Femur (tissue), 1 donor: Measurements from ENCODE around the gene CELSR1.
A peak's percentile ranks its signal among the peaks of the same experiment; 100 is the strongest.

Source experiments
- DNase-seq: peaks from one replicate; pipeline ENCODE4 v3.0.0-alpha.2; 2017

Gene CELSR1, protein sequence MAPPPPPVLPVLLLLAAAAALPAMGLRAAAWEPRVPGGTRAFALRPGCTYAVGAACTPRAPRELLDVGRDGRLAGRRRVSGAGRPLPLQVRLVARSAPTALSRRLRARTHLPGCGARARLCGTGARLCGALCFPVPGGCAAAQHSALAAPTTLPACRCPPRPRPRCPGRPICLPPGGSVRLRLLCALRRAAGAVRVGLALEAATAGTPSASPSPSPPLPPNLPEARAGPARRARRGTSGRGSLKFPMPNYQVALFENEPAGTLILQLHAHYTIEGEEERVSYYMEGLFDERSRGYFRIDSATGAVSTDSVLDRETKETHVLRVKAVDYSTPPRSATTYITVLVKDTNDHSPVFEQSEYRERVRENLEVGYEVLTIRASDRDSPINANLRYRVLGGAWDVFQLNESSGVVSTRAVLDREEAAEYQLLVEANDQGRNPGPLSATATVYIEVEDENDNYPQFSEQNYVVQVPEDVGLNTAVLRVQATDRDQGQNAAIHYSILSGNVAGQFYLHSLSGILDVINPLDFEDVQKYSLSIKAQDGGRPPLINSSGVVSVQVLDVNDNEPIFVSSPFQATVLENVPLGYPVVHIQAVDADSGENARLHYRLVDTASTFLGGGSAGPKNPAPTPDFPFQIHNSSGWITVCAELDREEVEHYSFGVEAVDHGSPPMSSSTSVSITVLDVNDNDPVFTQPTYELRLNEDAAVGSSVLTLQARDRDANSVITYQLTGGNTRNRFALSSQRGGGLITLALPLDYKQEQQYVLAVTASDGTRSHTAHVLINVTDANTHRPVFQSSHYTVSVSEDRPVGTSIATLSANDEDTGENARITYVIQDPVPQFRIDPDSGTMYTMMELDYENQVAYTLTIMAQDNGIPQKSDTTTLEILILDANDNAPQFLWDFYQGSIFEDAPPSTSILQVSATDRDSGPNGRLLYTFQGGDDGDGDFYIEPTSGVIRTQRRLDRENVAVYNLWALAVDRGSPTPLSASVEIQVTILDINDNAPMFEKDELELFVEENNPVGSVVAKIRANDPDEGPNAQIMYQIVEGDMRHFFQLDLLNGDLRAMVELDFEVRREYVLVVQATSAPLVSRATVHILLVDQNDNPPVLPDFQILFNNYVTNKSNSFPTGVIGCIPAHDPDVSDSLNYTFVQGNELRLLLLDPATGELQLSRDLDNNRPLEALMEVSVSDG (N-terminal part only)

DNA sequence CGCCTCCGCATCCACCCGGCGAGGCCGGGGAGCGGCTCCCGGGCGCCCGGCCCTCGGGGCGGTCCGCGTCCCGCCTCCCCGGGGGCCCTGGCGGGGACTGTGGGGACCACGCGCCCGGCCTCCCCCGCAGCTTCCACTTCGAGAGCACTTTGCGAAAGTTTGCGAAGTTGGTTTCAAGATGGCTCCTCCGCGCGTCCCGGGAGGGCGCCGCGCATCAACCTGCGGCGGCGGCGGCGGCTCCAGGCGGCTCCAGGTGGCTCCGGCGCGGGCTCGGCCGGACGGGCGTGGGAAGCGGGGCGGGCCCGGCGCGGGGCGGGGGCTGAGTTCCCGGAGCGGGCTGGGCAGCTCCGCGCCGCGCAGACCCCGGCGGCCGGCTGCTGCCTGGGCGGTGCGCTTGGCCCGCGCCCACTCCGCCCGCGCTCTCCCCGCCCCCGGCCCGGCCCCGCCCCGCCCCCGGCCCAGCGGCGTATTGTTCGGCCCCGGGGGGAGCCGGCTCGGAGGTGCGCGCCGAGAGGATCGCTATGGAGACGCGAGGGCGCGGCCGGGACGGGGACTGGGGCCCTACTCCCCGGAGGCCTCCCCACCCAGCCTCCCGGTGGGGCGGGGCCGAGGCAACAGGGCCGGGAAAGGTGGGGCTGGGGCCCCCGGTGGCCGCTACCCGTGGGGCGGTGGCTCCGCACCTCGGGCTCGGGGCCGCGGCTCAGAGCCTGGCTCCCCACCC, at the start of gene CELSR1:
Gene CELSR1 (minus strand): TSS at position 396 of the 721 bp plus-strand sequence. CDS start 450 bp downstream, outside the sequence.
- DNase-seq, result peak; percentile 50

DNA sequence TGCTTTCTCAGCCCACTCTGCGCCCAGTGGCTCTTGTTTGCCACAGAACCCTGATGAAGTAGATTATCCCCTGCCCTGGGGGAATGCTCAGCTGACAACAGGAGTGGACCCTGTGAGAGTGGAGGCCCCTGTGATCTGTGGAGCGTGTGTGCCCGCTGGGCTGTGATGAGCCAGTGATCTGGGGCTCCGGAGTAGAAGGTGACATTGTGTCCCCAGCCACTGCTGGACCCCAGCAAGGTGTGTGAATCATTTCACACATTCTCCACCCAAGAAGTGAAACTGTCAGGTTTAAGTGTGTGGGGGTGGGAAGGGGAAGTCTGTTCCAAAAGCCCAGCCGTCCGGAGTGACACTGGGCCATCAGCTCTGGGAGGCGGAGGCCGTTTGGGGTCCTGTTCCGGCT, 49.6 kb upstream of the CELSR1 start:
- peak; percentile 24 for DNase-seq

DNA sequence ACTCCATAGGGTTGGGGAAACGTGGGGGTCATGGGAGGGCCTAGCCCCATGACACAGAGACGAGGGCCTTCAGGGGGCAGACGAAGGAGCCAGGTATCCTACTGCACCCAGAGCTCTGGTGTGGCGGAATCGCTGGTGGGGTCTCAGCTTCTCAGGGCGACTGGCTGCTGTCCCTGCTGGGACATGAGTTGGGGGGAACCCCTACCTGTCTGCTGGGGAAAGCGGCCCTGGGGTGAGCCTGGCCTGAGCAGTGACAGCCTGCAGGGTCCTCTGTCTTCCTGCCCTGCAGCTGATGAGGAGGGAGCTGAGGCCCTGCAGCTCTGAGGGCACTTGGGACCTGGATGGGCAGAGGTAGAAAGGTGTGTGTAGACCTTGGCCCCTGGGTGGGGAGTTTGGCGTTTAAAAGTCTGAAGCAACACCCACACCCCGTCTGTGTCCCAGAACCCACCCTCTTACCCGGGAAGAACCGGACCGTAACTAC, 49.2 kb upstream of the CELSR1 start:
- DNase-seq, result no peak

GRCh38 chr22:46586123-46586519, 48.7 kb upstream of the CELSR1 start:
- DNase-seq, result no peak

DNA sequence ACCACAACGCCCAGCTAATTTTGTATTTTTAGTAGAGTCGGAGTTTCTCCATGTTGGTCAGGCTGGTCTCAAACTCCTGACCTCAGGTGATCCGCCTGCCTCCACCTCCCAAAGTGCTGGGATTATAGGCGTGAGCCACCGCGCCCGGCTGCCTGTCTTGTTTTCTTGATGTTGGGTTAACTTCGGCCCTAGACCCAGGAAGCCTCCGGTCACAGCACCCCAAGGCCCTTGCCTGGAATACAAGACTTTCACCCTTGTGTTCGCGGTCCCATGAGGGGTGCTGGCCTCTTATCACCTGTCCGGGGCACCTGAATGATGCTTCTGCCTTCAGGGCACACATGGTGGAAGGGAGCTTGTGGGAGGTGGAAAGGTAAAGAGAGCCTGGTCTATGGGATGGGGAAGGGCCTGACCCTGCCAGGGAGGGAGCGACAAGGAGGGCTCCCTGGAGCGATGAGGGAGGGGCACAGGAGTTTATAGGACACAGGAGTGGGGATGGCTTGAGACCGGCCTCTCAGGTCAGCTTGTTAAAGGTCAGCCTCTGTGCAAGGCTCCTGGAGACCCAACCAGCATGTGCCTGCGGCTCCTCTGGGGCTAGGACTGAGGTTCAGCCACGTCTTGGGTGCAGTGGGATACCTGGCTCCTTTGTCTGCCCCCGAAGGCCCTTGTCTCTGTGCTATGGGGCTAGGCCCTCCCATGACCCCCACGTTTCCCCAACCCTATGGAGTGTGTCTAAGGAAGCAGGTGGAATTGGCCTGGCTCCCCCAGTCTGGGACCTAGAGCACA, 48.1 kb upstream of the CELSR1 start:
- DNase-seq, result no peak

GRCh38 chr22:46584081-46584921, 46.9 kb upstream of the CELSR1 start:
- no peak for DNase-seq

- DNase-seq, result no peak
These were observed 46.2 kb upstream of the CELSR1 start for GRCh38 chr22:46583571-46583970.

DNA sequence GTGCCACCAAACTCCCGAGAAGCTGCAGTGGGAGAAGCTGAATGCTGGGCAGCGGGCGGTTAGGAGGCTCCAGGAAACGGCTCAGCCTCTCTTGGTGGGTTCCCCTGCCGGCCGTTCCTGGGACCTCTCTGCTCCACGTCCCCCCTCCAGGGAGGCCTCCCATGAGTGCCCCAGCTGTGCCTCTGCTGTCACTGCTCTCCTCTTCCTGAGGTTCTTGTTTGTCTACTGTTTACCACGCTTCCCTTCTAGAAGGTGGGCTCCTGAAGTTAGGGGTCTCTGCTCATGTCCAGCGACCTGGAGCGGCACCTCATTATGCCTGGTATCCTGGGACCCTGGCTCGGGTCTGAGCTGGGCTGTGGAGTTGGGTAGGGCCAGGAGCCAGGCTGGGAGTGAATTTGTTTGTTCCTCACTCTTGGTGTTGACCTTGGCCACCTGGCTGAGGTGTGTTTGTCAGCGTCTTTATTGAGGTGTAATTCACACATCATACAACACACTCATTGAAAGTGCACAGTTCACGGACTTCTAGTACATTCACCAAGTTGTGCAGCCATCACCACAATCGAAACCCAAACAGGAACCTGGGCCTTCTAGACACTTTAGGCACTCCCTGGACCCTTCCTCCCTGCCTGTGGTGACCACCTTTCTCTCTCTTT, 45.0 kb upstream of the CELSR1 start:
- DNase-seq, result no peak

DNA sequence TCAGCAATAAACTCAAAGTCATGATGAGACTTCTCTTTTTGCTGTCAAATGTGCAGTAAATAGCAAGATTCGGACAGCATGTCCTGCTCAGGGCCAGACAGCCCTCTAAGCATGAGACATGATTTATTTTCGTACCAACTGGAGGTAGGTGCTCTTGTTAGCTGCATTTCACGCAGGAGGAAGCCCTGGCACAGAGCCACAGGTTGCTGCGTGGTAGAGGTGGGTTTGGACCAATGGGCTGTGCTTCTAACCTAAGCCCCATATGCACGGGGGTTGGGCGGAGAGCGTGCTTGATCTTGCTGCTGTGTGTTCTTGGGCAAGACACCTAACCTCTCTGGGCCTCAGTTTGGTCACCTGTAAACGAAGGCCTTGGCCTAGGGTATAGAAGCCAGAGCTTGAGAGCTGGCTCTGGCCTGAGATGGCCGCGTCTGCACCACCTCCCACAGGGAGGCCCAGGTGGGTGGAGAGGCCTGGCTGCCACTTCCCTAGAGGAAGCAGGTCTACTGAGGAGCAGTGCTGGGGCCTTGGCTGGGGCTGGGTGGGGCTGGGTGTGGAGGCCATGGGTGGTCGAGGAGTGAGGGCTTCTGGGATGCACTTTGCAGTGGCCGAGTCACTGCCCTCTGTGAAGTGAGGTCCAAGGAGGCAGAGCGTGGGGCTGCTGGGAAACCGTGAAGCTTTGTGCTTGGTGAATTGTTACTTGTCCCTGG, 44.3 kb upstream of the CELSR1 start:
- DNase-seq, result peak; percentile 19

- peak; percentile 30 for DNase-seq
These were observed 43.6 kb upstream of the CELSR1 start for GRCh38 chr22:46580940-46581537.

- peak; percentile 24 for DNase-seq
These were observed 42.5 kb upstream of the CELSR1 start for GRCh38 chr22:46579751-46580449.

DNA sequence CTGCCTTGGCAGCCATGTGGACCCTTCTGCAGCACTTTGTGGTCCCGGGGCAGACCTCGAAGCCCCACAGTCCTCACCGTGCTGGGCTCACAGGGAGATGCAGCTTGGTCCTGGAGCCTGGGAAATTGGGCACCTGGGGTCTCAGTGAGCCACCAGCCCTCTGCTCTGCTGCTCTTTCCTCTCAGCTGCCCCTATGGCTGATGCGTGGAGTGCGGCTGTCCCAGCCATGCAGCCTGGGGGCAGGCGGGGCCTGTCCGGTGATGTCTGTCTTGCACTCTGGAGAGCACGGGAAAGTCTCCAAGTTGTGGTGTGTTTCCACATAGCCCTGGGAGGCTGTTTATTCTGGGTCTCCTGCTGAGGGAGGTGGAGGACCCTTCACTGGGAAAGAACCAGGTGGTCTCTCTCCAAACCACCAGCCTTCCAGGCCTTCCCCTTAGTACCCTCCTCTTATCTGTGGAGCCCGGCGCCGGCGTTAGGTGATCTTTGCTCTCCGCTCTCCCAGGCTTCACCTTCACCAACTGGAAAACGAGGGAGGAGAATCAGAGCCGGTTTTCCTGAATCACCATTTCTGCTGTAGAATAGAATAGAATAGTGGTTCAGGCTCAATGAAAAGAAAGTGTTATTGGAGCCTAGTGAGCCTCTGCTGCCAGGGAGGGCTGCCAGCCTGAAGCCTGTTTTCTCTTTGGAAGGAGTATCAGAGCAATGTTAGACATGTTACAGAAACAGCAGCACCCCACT, 41.6 kb upstream of the CELSR1 start:
- peak; percentile 44 for DNase-seq

- DNase-seq, result peak; percentile 29
These were observed 40.9 kb upstream of the CELSR1 start for GRCh38 chr22:46578251-46578823.

- peak; percentile 51 for DNase-seq
These were observed 40.2 kb upstream of the CELSR1 start for GRCh38 chr22:46577368-46578249.

DNA sequence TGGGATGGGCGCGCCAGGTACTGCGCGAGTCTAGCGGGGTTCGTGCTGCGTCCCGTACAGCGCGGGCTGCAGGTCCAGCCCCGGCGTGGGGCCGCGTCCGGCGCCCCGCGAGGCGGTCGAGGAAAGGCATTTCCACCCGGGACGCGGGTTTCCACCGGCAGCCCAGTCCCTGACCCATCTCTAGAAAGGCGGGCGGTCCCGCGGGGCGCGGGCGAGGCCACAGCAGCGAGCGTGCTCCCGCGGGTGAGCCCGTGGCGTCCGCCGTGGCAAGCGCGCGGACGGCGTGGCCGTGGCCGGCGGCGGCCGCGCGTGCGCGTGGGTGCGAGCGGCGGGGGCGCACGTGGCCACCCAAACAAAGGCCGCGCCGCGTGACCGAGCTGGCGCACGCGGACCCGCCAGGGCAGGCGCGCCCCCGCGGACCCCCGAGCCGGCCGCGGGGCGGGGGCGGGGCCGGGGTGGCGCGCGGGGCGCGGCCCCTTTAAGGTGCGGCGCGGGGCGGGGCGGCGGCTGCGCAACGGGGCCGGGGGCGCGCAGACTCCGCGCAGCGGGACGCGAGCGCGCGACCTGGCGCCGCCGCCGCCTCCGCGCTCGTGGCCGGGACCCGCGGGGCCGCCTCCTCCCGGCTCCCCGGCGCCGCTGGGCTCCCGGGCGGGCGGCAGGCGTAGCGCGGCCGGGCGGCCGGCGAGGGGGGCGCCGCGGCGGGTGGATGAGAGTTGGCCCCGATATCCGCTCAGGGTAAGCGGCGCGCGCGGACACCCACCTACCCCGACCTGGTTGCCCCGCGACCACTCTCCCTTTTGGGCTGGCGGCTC, 39.3 kb upstream of the CELSR1 start:
- peak; percentile 61 for DNase-seq
